ENCODE results near the gene HMOX1. TPM values are rescaled to one million over a fixed set of nuclear protein-coding genes. Genes with fewer than 3 reads are reported as not detected.

Gene HMOX1
- total RNA-seq, 4 donors from 2014 or later: 11.4 to 131 (median 22.2) TPM

- no peak overlapping the region for H3K4me3 ChIP-seq
- no peaks in the 10 kb centered on the region for H3K9me3 ChIP-seq
- no peaks in the 10 kb centered on the region for H3K27me3 ChIP-seq
- DNase-seq (peak; percentile 57 to 69), ATAC-seq (no peak)
- peaks cover 0 to 11% of the 10 kb centered on the region in 2 donors for H3K36me3 ChIP-seq
- intact Hi-C loops (cut with DNase I; ENCODE audit: low total_unique reads): loop anchor here (10.0 kb wide), 2 partner anchors 82 to 772 kb away; no protein-coding TSS in a partner anchor
- TF ChIP-seq CTCF (IDR thresholded peaks at IDR 0.05 in 4 of 5, conservative IDR thresholded peaks at IDR 0.05 in 1 of 5) (peak in 4 of 5 experiments; percentile 9 to 58 (median 18)), POLR2A (IDR thresholded peaks at IDR 0.05) (peak; percentile 3 to 19)
- H3K4me1 ChIP-seq: peaks cover 16 to 24% of the 10 kb centered on the region in 2 donors
- H3K27ac ChIP-seq: peak overlapping the region; percentile 27 to 89 (median 44)
- in situ Hi-C loops (cut with MboI; ENCODE audit: low sequenced_read_pairs in 4 of 4): no loop called here
Measured at GRCh38 chr22:35352214-35353111, 28.4 kb upstream of the HMOX1 start.

- intact Hi-C loops (cut with DNase I; ENCODE audit: low total_unique reads) (loop anchor here (10.0 kb wide), 2 partner anchors 81 to 771 kb away; no protein-coding TSS in a partner anchor), in situ Hi-C loops (cut with MboI; ENCODE audit: low sequenced_read_pairs in 4 of 4) (no loop called here)
- peaks cover 16 to 24% of the 10 kb centered on the region in 2 donors for H3K4me1 ChIP-seq
- no peak for TF ChIP-seq CTCF (IDR thresholded peaks at IDR 0.05 in 4 of 5, conservative IDR thresholded peaks at IDR 0.05 in 1 of 5)
- TF ChIP-seq POLR2A (IDR thresholded peaks at IDR 0.05): no peak
- ATAC-seq (no peak), DNase-seq (no peak)
- H3K36me3 ChIP-seq: peaks cover 0 to 2% of the 10 kb centered on the region in 2 donors
- no peak overlapping the region for H3K4me3 ChIP-seq
- no peaks in the 10 kb centered on the region for H3K9me3 ChIP-seq
- H3K27ac ChIP-seq: no peak overlapping the region
- H3K27me3 ChIP-seq: no peaks in the 10 kb centered on the region
Measured at GRCh38 chr22:35353318-35353717, 27.6 kb upstream of the HMOX1 start.

GRCh38 chr22:35354068-35354467 lies 26.8 kb upstream of the HMOX1 start:
- H3K27ac ChIP-seq: no peak overlapping the region
- H3K9me3 ChIP-seq: no peaks in the 10 kb centered on the region
- in situ Hi-C loops (cut with MboI; ENCODE audit: low sequenced_read_pairs in 4 of 4) (no loop called here), intact Hi-C loops (cut with DNase I; ENCODE audit: low total_unique reads) (loop anchor here (10.0 kb wide), 2 partner anchors 81 to 771 kb away; no protein-coding TSS in a partner anchor)
- ATAC-seq (no peak), DNase-seq (no peak)
- H3K4me3 ChIP-seq: no peak overlapping the region
- TF ChIP-seq CTCF (IDR thresholded peaks at IDR 0.05 in 4 of 5, conservative IDR thresholded peaks at IDR 0.05 in 1 of 5) (no peak), POLR2A (IDR thresholded peaks at IDR 0.05) (no peak)
- peaks cover 16 to 24% of the 10 kb centered on the region in 2 donors for H3K4me1 ChIP-seq
- no peaks in the 10 kb centered on the region for H3K36me3 ChIP-seq
- H3K27me3 ChIP-seq: no peaks in the 10 kb centered on the region

- no peaks in the 10 kb centered on the region for H3K36me3 ChIP-seq
- intact Hi-C loops (cut with DNase I; ENCODE audit: low total_unique reads) (loop anchor here (10.0 kb wide), 2 partner anchors 77 to 767 kb away; no protein-coding TSS in a partner anchor), in situ Hi-C loops (cut with MboI; ENCODE audit: low sequenced_read_pairs in 4 of 4) (no loop called here)
- no peaks in the 10 kb centered on the region for H3K27me3 ChIP-seq
- H3K4me1 ChIP-seq: no peaks in the 10 kb centered on the region
- H3K4me3 ChIP-seq: no peak overlapping the region
- TF ChIP-seq POLR2A (IDR thresholded peaks at IDR 0.05) (no peak), CTCF (IDR thresholded peaks at IDR 0.05 in 4 of 5, conservative IDR thresholded peaks at IDR 0.05 in 1 of 5) (no peak)
- H3K27ac ChIP-seq: no peak overlapping the region
- no peaks in the 10 kb centered on the region for H3K9me3 ChIP-seq
- no peak for DNase-seq
- no peak for ATAC-seq
Measured at GRCh38 chr22:35357883-35358621, 22.8 kb upstream of the HMOX1 start.
